ENCODE results near the gene DYNLL1. TPM values are rescaled to one million over a fixed set of nuclear protein-coding genes. Genes with fewer than 3 reads are reported as not detected.

DYNLL1 gene
- total RNA-seq, 3 donors from 2014 or later: 155 to 170 (median 167) TPM

GRCh38 chr12:120537856-120538220 is 41.9 kb downstream of the DYNLL1 start:
- Histone ChIP-seq H3K27me3 (no peaks in the 10 kb centered on the region), H3K36me3 (no peaks in the 10 kb centered on the region), H3K27ac (peak overlapping the region; percentile 95 to 98), H3K9me3 (no peaks in the 10 kb centered on the region), H3K4me3 (peak overlapping the region in 2 of 3 donors; percentile 90 to 99), H3K4me1 (peaks cover 5 to 27% of the 10 kb centered on the region in 2 donors)
- TF ChIP-seq POLR2AphosphoS5 (IDR thresholded peaks at IDR 0.05): no peak
- no peak for TF ChIP-seq CTCF (IDR thresholded peaks at IDR 0.05)
- no peak for TF ChIP-seq POLR2A (IDR thresholded peaks at IDR 0.05)
- intact Hi-C loops (cut with DNase I; ENCODE audit: low total_unique reads): no loop called here
- DNase-seq (ENCODE audit: low spot score in 2 of 2): no peak

- TF ChIP-seq POLR2A (IDR thresholded peaks at IDR 0.05): no peak
- peak in 2 of 3 donors; percentile 48 to 52 for TF ChIP-seq POLR2AphosphoS5 (IDR thresholded peaks at IDR 0.05)
- TF ChIP-seq CTCF (IDR thresholded peaks at IDR 0.05): no peak
- intact Hi-C loops (cut with DNase I; ENCODE audit: low total_unique reads): no loop called here
- H3K4me3 ChIP-seq: peak overlapping the region in 2 of 3 donors; percentile 90 to 99
- H3K36me3 ChIP-seq: no peaks in the 10 kb centered on the region
- H3K9me3 ChIP-seq: no peaks in the 10 kb centered on the region
- peaks cover 5 to 27% of the 10 kb centered on the region in 2 donors for H3K4me1 ChIP-seq
- H3K27ac ChIP-seq: peak overlapping the region; percentile 95 to 98
- peak in 1 of 2 donors; percentile 64 for DNase-seq (ENCODE audit: low spot score in 2 of 2)
- H3K27me3 ChIP-seq: no peaks in the 10 kb centered on the region
Measured at GRCh38 chr12:120538281-120539156, 42.6 kb downstream of the DYNLL1 start.

GRCh38 chr12:120539303-120539702 is 43.4 kb downstream of the DYNLL1 start:
- Histone ChIP-seq H3K27ac (peak overlapping the region; percentile 95 to 98), H3K27me3 (no peaks in the 10 kb centered on the region), H3K4me1 (peaks cover 5 to 27% of the 10 kb centered on the region in 2 donors), H3K4me3 (no peak overlapping the region), H3K9me3 (no peaks in the 10 kb centered on the region), H3K36me3 (no peaks in the 10 kb centered on the region)
- intact Hi-C loops (cut with DNase I; ENCODE audit: low total_unique reads): no loop called here
- no peak for DNase-seq (ENCODE audit: low spot score in 2 of 2)
- TF ChIP-seq CTCF (IDR thresholded peaks at IDR 0.05) (no peak), POLR2A (IDR thresholded peaks at IDR 0.05) (no peak), POLR2AphosphoS5 (IDR thresholded peaks at IDR 0.05) (no peak)

- H3K27me3 ChIP-seq: no peaks in the 10 kb centered on the region
- H3K27ac ChIP-seq: peak overlapping the region; percentile 72 to 98
- no peaks in the 10 kb centered on the region for H3K9me3 ChIP-seq
- H3K4me3 ChIP-seq: no peak overlapping the region
- no peak for DNase-seq (ENCODE audit: low spot score in 2 of 2)
- peaks cover 5 to 27% of the 10 kb centered on the region in 2 donors for H3K4me1 ChIP-seq
- TF ChIP-seq POLR2AphosphoS5 (IDR thresholded peaks at IDR 0.05): no peak
- TF ChIP-seq POLR2A (IDR thresholded peaks at IDR 0.05): no peak
- no peak for TF ChIP-seq CTCF (IDR thresholded peaks at IDR 0.05)
- intact Hi-C loops (cut with DNase I; ENCODE audit: low total_unique reads): no loop called here
- H3K36me3 ChIP-seq: no peaks in the 10 kb centered on the region
Measured at GRCh38 chr12:120540445-120540844, 44.5 kb downstream of the DYNLL1 start.

- H3K27ac ChIP-seq: no peak overlapping the region
- intact Hi-C loops (cut with DNase I; ENCODE audit: low total_unique reads): no loop called here
Measured at GRCh38 chr12:120542166-120542565, 46.3 kb downstream of the DYNLL1 start.

More at GRCh38 chr12:120542166-120542565, 46.3 kb downstream of the DYNLL1 start:
- peaks cover under 1 to 19% of the 10 kb centered on the region in 2 donors for H3K4me1 ChIP-seq
- no peaks in the 10 kb centered on the region for H3K27me3 ChIP-seq
- H3K36me3 ChIP-seq: no peaks in the 10 kb centered on the region
- H3K9me3 ChIP-seq: no peaks in the 10 kb centered on the region
- no peak for TF ChIP-seq CTCF (IDR thresholded peaks at IDR 0.05)
- no peak for TF ChIP-seq POLR2A (IDR thresholded peaks at IDR 0.05)
- TF ChIP-seq POLR2AphosphoS5 (IDR thresholded peaks at IDR 0.05): no peak
- no peak overlapping the region for H3K4me3 ChIP-seq
- DNase-seq (ENCODE audit: low spot score in 2 of 2): no peak

Data from breast epithelium (tissue), 4 donors.